Neuronal stem cell (in vitro differentiated cells): Measurements from ENCODE around the gene APP.

ENCODE experiments used
- DNase-seq: peaks from one replicate; pipeline ENCODE4 v3.0.0-alpha.2; 2013; ENCODE audit warnings: low spot score
- H2AFZ ChIP-seq: one replicate; pipeline ENCODE4 v1.6.1; 2013; ENCODE audit warnings: mild to moderate bottlenecking, low read length, inconsistent platforms
- H2AK5ac ChIP-seq: 2 replicates; pipeline ENCODE4 v1.6.1; 2013; ENCODE audit warnings: low read depth, mild to moderate bottlenecking, inconsistent platforms, low read length, moderate library complexity, mixed read lengths
- H2BK120ac ChIP-seq: 2 replicates; pipeline ENCODE4 v1.6.1; 2013; ENCODE audit warnings: low read depth, mild to moderate bottlenecking, inconsistent platforms, low read length, moderate library complexity, mixed read lengths
- H2BK12ac ChIP-seq: one replicate; pipeline ENCODE4 v1.6.1; 2013; ENCODE audit warnings: low read length, inconsistent platforms
- H2BK15ac ChIP-seq: 2 replicates; pipeline ENCODE4 v1.6.1; 2013; ENCODE audit warnings: mild to moderate bottlenecking, low read length, inconsistent platforms, mixed read lengths
- H2BK5ac ChIP-seq: one replicate; pipeline ENCODE4 v1.6.1; 2013; ENCODE audit warnings: inconsistent platforms, mild to moderate bottlenecking, low read length, moderate library complexity
- H3K14ac ChIP-seq: one replicate; pipeline ENCODE4 v1.6.1; 2013; ENCODE audit warnings: low read length, inconsistent platforms
- H3K18ac ChIP-seq: 2 replicates; pipeline ENCODE4 v1.6.1; 2013; ENCODE audit warnings: low read length, inconsistent platforms
- H3K23ac ChIP-seq: 2 replicates; pipeline ENCODE4 v1.6.1; 2013; ENCODE audit warnings: low read depth, mild to moderate bottlenecking, mixed read lengths, low read length, inconsistent platforms; ENCODE audit not compliant: poor library complexity
- H3K27ac ChIP-seq: replicated peaks from 3 replicates; pipeline ENCODE4 v1.5.1; 2013; ENCODE audit warnings: low read length, inconsistent platforms
- H3K27me3 ChIP-seq, 3 experiments: 2 replicates each; pipeline ENCODE4 v1.6.1; 2013; ENCODE audit warnings: low read length in 3 of 3, mild to moderate bottlenecking in 2 of 3, inconsistent platforms in 1 of 3, low read depth in 1 of 3, mixed read lengths in 1 of 3, moderate library complexity in 1 of 3; ENCODE audit not compliant: control insufficient read depth in 3 of 3, insufficient read depth in 3 of 3
- H3K36me3 ChIP-seq, 2 donors: replicated peaks in 1 of 2; 2 replicates each; pipeline ENCODE4 v1.6.1; 2013; ENCODE audit warnings: low read length in 2 of 2; ENCODE audit not compliant: control insufficient read depth in 2 of 2, insufficient read depth in 2 of 2
- H3K4ac ChIP-seq: 2 replicates; pipeline ENCODE4 v1.6.1; 2013; ENCODE audit warnings: inconsistent platforms, mild to moderate bottlenecking, low read length, moderate library complexity
- H3K4me1 ChIP-seq, 2 donors: 1 replicate in 1 of 2; 2 replicates in 1 of 2; pipeline ENCODE4 v1.6.1; 2013; ENCODE audit warnings: low read length in 2 of 2, low read depth in 1 of 2; ENCODE audit not compliant: control insufficient read depth in 2 of 2, insufficient read depth in 1 of 2
- H3K4me2 ChIP-seq: one replicate; pipeline ENCODE4 v1.6.1; 2013; ENCODE audit warnings: mild to moderate bottlenecking, low read length, inconsistent platforms; ENCODE audit not compliant: insufficient read depth, poor library complexity, severe bottlenecking
- H3K4me3 ChIP-seq, 2 donors: 2 replicates each; pipeline ENCODE4 v1.5.1; 2013; ENCODE audit warnings: low read length in 2 of 2, mild to moderate bottlenecking in 2 of 2, inconsistent platforms in 1 of 2, moderate library complexity in 1 of 2
- H3K79me1 ChIP-seq: one replicate; pipeline ENCODE4 v1.6.1; 2013; ENCODE audit warnings: low read depth, mild to moderate bottlenecking, inconsistent platforms, low read length, moderate library complexity
- H3K9ac ChIP-seq: one replicate; pipeline ENCODE4 v1.6.1; 2013; ENCODE audit warnings: mild to moderate bottlenecking, low read depth, low read length, inconsistent platforms; ENCODE audit not compliant: poor library complexity
- H3K9me3 ChIP-seq, 2 donors: replicated peaks in 1 of 2; 2 replicates each; pipeline versions ENCODE3 to v1.6.1; 2013; ENCODE audit warnings: low read length in 2 of 2, mild to moderate bottlenecking in 2 of 2, inconsistent platforms in 1 of 2, low read depth in 1 of 2, mixed read lengths in 1 of 2, moderate library complexity in 1 of 2; ENCODE audit not compliant: control insufficient read depth in 2 of 2, insufficient read depth in 1 of 2
- H4K8ac ChIP-seq: one replicate; pipeline ENCODE4 v1.6.1; 2013; ENCODE audit warnings: low read depth, mild to moderate bottlenecking, inconsistent platforms, low read length, moderate library complexity
- H4K91ac ChIP-seq: one replicate; pipeline ENCODE4 v1.6.1; 2013; ENCODE audit warnings: low read length, low read depth, mild to moderate bottlenecking, inconsistent platforms; ENCODE audit not compliant: poor library complexity
- WGBS, 2 donors: extraction: QIAGEN DNeasy Blood & Tissue Kit; methylation state at CpG; one replicate each; pipeline ENCODE4 v1.1.7; 2013; ENCODE audit warnings: missing lambda C conversion rate in 2 of 2, mixed read lengths in 1 of 2; ENCODE audit not compliant: insufficient read length in 2 of 2, insufficient replicate concordance in 1 of 2; ENCODE audit errors: extremely low coverage in 2 of 2; 5-methylcytosine and 5-hydroxymethylcytosine counted together

APP gene

DNA sequence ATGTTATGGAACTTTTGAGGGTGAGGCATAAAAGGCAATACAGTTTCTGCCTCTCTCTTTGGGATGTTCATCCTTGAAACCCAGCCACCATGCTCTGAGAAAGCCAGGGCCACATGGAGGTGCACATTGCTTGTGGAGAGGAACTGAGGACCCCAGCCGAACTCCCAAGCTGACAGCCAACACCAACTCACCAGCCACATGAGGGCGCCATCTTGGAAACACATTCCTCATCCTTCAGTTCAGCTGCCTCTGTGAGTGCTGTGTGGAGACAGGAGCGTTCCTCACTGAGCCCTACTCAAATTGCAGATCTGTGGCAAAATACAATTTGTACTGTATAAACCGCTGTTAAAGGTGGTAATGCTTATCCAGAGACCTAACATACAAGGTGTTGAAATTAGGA, 298.3 kb downstream of the APP start:
- no peak overlapping the region for H2AK5ac ChIP-seq
- H2AFZ ChIP-seq = no peak overlapping the region
- no peak overlapping the region for H2BK12ac ChIP-seq
- H3K9me3 ChIP-seq = no peaks in the 10 kb centered on the region
- H3K27ac ChIP-seq = no peak overlapping the region
- H4K91ac ChIP-seq = no peak overlapping the region
- H2BK120ac ChIP-seq = no peak overlapping the region
- no peak overlapping the region for H3K14ac ChIP-seq
- H3K4me1 ChIP-seq = no peaks in the 10 kb centered on the region
- no peak overlapping the region for H3K23ac ChIP-seq
- no peak for DNase-seq
- no peak overlapping the region for H2BK15ac ChIP-seq
- H2BK5ac ChIP-seq = no peak overlapping the region
- H4K8ac ChIP-seq = no peak overlapping the region
- H3K36me3 ChIP-seq = no peaks in the 10 kb centered on the region
- no peaks in the 10 kb centered on the region for H3K79me1 ChIP-seq
- no CpG with 5 or more reads among the region's 4 CpGs for WGBS, 2 donors
- H3K4ac ChIP-seq = no peak overlapping the region
- no peak overlapping the region for H3K9ac ChIP-seq
- no peak overlapping the region for H3K4me3 ChIP-seq
- H3K18ac ChIP-seq = no peak overlapping the region
- H3K27me3 ChIP-seq = no peaks in the 10 kb centered on the region
- H3K4me2 ChIP-seq = no peak overlapping the region

DNA sequence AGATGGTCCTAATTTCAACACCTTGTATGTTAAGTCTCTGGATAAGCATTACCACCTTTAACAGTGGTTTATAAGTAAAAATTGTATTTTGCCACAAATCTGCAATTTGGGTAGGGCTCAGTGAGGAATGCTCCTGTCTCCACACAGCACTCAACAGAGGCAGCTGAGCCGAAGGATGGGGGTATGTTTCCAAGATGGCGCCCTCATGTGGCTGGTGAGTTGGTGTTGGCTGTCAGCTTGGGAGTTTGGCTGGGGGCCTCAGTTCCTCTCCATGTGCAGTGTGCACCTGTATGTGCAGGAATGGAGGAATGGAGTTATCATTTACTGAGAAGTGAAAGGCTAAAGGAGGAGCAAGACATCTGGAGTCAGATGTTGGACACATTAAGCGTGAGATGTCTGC, 299.0 kb downstream of the APP start:
- Histone ChIP-seq H2AK5ac (no peak overlapping the region), H3K27ac (no peak overlapping the region), H3K9ac (no peak overlapping the region), H3K36me3 (no peaks in the 10 kb centered on the region), H3K4me1 (no peaks in the 10 kb centered on the region), H2BK120ac (no peak overlapping the region), H4K8ac (no peak overlapping the region), H3K23ac (no peak overlapping the region), H3K4me3 (no peak overlapping the region), H3K9me3 (no peaks in the 10 kb centered on the region), H3K14ac (no peak overlapping the region), H2BK12ac (no peak overlapping the region), H2BK15ac (no peak overlapping the region), H3K27me3 (no peaks in the 10 kb centered on the region), H3K4ac (no peak overlapping the region), H2BK5ac (no peak overlapping the region), H4K91ac (no peak overlapping the region), H3K4me2 (no peak overlapping the region), H3K18ac (no peak overlapping the region), H2AFZ (no peak overlapping the region), H3K79me1 (no peaks in the 10 kb centered on the region)
- no peak for DNase-seq
- no CpG with 5 or more reads among the region's 3 CpGs for WGBS, 2 donors

DNA sequence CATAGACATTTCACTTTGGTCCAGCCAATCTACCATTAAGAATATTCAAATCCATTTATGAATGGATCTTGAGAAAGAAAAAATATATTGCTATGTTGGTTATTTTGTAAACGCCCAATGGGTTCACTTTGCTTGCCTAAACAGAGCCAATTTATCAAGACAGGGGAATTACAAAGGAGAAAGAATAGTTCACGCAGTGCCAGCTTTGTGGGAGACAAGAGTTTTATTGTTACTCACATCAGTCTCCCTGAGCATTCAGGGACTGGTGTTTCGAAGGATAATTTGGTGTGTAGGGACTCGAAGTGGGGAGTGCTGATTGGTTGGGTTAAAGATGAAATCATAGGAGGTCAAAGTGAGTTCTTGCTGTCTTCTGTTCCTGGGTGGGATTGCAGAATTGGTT, 300.5 kb downstream of the APP start:
- no peak overlapping the region for H2AFZ ChIP-seq
- no peak overlapping the region for H3K4ac ChIP-seq
- no peak overlapping the region for H2AK5ac ChIP-seq
- H3K23ac ChIP-seq = no peak overlapping the region
- no peak overlapping the region for H2BK15ac ChIP-seq
- no peak overlapping the region for H3K9ac ChIP-seq
- H2BK12ac ChIP-seq = no peak overlapping the region
- no CpG with 5 or more reads among the region's 4 CpGs for WGBS, 2 donors
- no peak for DNase-seq
- no peak overlapping the region for H3K14ac ChIP-seq
- no peak overlapping the region for H2BK5ac ChIP-seq
- no peak overlapping the region for H4K91ac ChIP-seq
- no peaks in the 10 kb centered on the region for H3K4me1 ChIP-seq
- H3K27ac ChIP-seq = no peak overlapping the region
- H4K8ac ChIP-seq = no peak overlapping the region
- H3K4me2 ChIP-seq = no peak overlapping the region
- no peaks in the 10 kb centered on the region for H3K9me3 ChIP-seq
- H3K4me3 ChIP-seq = no peak overlapping the region
- H3K79me1 ChIP-seq = no peaks in the 10 kb centered on the region
- H3K36me3 ChIP-seq = no peaks in the 10 kb centered on the region
- no peak overlapping the region for H3K18ac ChIP-seq
- H3K27me3 ChIP-seq = no peaks in the 10 kb centered on the region
- no peak overlapping the region for H2BK120ac ChIP-seq

DNA sequence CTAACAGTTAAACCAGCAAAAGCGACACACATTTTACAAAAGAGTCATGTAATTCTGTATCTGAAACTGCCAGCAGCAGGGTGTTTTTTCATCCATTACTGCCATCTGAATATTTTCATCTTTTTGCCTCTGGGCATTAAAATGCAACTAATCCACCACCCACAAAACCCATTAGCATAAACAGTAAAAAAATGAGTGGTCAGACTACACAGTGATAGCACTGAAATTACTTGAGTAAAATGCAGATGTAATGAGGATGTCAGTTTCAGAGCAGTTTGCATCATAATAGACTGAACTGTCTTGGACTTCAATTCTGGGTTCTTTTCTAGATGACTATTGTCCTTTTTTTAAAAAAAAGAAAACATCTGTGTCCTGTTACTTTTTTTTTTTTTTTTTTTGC, 303.5 kb downstream of the APP start:
- Histone ChIP-seq H3K27ac (no peak overlapping the region), H3K4me2 (no peak overlapping the region), H3K9ac (no peak overlapping the region), H3K4me1 (no peaks in the 10 kb centered on the region), H2BK12ac (no peak overlapping the region), H4K8ac (no peak overlapping the region), H3K4me3 (no peak overlapping the region), H3K4ac (no peak overlapping the region), H2AK5ac (no peak overlapping the region), H3K27me3 (no peaks in the 10 kb centered on the region), H2BK5ac (no peak overlapping the region), H2BK15ac (no peak overlapping the region), H4K91ac (no peak overlapping the region), H3K23ac (no peak overlapping the region), H3K9me3 (no peaks in the 10 kb centered on the region), H2BK120ac (no peak overlapping the region), H3K36me3 (no peaks in the 10 kb centered on the region), H2AFZ (no peak overlapping the region), H3K18ac (no peak overlapping the region), H3K79me1 (no peaks in the 10 kb centered on the region), H3K14ac (no peak overlapping the region)
- no CpG with 5 or more reads among the region's 1 CpG for WGBS, 2 donors
- no peak for DNase-seq
